SH-SY5Y (cell line): ENCODE results near the gene COBL.

Experiments
- GATA2 ChIP-seq: IDR thresholded peaks from 2 replicates; pipeline ENCODE4 v1.6.1; 2011; ENCODE audit warnings: mild to moderate bottlenecking, low read depth, low read length
- GATA3 ChIP-seq: IDR thresholded peaks from 2 replicates; pipeline ENCODE4 v1.6.1; 2011; ENCODE audit warnings: low read depth, mild to moderate bottlenecking, low read length, moderate library complexity

DNA sequence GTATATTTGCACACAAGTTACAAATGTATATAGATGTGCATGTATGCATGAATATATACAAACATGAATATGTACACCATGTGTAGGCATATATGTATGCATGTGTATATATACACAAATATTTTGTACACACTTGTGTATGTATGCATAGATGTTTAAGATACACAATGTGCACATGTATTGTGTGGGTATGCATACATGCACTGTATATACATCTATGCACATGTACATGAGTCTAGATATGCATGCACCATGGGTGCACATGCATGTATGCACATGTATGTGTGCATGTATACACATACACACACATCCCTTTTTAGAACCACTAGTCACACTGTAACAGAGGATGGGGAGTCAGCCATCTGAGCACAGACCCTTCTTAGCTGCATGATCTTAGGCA is 249.4 kb downstream of the COBL start:
- TF ChIP-seq GATA2 = no peak
- TF ChIP-seq GATA3 = no peak
